ENCODE data around the gene GABBR2.

DNA sequence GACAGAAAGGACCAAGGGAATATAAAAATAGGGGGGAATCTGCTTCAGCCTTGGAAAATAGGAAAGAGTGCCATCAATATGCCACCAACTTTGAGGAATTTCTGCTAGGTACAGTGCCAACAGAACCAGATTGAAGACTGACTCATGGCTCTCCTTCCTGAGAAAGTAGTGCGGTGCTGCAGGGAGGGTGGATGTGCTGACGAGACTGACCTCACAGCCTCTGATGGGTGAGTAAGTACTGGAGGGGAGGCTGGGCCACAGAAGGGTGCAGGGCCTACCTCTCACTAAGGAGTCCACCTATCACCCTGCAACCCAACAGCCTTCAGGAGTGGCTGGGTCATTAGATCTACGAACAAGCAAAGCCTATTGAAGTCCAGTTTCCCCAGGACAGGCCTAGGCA, 187.6 kb downstream of the GABBR2 start:
- no peak for TF ChIP-seq CTCF (IDR thresholded peaks at IDR 0.05; ENCODE audit: low read depth, low read length, poor library complexity, severe bottlenecking)
- TF ChIP-seq EZH2phosphoT487 (IDR thresholded peaks at IDR 0.05; ENCODE audit: borderline replicate concordance, low read length): no peak
